COLO668 (cell line): ENCODE data around the gene MRPL17.
"Not testable (repeated sequence)": the region's sequence is repeated elsewhere in the genome, so short reads cannot be mapped to it uniquely, and the experiment has no call there.

ENCODE experiments used
- DNase-seq: peaks from one replicate; lab custom pipeline; 2025; ENCODE audit not compliant: unreplicated experiment; lab: John Stamatoyannopoulos, UW

The MRPL17 gene

GRCh38 chr11:6684068-6684467 lies 928 bp upstream of the MRPL17 start:
- DNase-seq: not testable (repeated sequence)

- DNase-seq: no peak
Measured at GRCh38 chr11:6682591-6682935, 577 bp downstream of the MRPL17 start.

GRCh38 chr11:6681949-6682348 lies 1.2 kb downstream of the MRPL17 start:
- DNase-seq: peak; percentile 25

GRCh38 chr11:6681505-6681904 lies 1.6 kb downstream of the MRPL17 start:
- DNase-seq: no peak

GRCh38 chr11:6677018-6677417 lies 6.1 kb downstream of the MRPL17 start:
- no peak for DNase-seq

- DNase-seq: no peak
Measured at GRCh38 chr11:6674862-6675261, 8.3 kb downstream of the MRPL17 start.

- DNase-seq: no peak
Measured at GRCh38 chr11:6674219-6674597, 8.9 kb downstream of the MRPL17 start.

GRCh38 chr11:6673523-6674218 lies 9.5 kb downstream of the MRPL17 start:
- DNase-seq: no peak

GRCh38 chr11:6671991-6672390 lies 11.1 kb downstream of the MRPL17 start:
- no peak for DNase-seq

GRCh38 chr11:6670202-6670830 lies 12.8 kb downstream of the MRPL17 start:
- no peak for DNase-seq

- DNase-seq: no peak
Measured at GRCh38 chr11:6667733-6668374, 15.3 kb downstream of the MRPL17 start.

GRCh38 chr11:6666302-6667183 lies 16.6 kb downstream of the MRPL17 start:
- no peak for DNase-seq

- DNase-seq: no peak
Measured at GRCh38 chr11:6664551-6664950, 18.6 kb downstream of the MRPL17 start.

GRCh38 chr11:6663794-6664469 lies 19.2 kb downstream of the MRPL17 start:
- DNase-seq: no peak

GRCh38 chr11:6660712-6661111 lies 22.4 kb downstream of the MRPL17 start:
- DNase-seq: no peak

- no peak for DNase-seq
Measured at GRCh38 chr11:6658647-6659046, 24.5 kb downstream of the MRPL17 start.

GRCh38 chr11:6657346-6657745 lies 25.8 kb downstream of the MRPL17 start:
- DNase-seq: no peak

- no peak for DNase-seq
Measured at GRCh38 chr11:6656936-6657335, 26.2 kb downstream of the MRPL17 start.

GRCh38 chr11:6656584-6656915 lies 26.6 kb downstream of the MRPL17 start:
- DNase-seq: no peak

GRCh38 chr11:6655790-6656583 lies 27.2 kb downstream of the MRPL17 start, which contains the start of gene DCHS1:
TSS of gene DCHS1 (minus strand) at chr11:6655809. CDS start at chr11:6641613, 14,196 bp downstream.
- peak; percentile 22 for DNase-seq
